Amniotic stem cell (primary cell): ENCODE measurements around the gene COL25A1.

Experiments
- DNase-seq: peaks from one replicate; lab custom pipeline; 2025; lab: John Stamatoyannopoulos, UW

COL25A1 gene

DNA sequence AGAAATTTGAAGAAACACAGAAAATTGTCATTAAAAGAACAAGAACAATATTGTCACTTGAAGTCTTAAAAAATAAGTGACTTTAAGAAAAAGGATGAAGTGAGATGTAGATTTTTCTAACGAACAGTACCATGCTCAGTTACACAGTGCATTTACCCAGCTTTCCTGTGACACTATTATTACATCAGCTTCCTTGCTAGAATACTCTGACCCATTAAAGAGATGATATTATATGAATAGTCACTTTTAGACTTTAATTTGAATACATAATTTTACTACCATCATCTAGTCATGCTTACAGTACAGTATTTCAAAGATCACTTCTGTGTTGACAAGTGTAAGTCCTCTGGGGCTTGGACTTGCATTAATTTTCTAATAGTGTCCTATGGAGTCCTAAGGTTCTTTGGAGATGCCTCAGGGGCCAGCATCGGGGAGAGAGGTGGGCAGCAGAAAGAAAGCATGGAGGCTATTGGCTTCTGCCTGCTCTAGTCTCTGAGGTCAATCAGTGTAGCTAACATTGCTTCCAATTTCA, 10.7 kb downstream of the COL25A1 start:
- DNase-seq, result no peak

DNA sequence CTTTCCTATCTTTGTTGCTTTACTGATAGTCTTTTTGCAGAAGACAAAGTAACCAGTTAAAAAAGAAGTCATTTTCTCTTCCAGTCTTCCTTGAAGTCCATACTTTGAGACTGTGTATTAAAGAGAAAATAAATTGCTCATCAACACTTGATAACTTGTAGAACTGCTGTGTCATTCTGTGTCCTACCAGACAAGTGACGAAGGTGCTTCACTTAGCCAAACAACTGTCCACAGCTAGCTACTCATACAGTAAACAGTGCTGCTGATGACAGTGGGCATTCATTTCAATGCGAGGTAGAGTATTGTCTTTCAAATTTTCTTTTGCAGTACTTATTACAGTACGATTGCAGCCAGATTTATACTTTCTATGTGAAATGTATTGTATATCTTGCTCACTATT, 11.5 kb downstream of the COL25A1 start:
- DNase-seq, result no peak

DNA sequence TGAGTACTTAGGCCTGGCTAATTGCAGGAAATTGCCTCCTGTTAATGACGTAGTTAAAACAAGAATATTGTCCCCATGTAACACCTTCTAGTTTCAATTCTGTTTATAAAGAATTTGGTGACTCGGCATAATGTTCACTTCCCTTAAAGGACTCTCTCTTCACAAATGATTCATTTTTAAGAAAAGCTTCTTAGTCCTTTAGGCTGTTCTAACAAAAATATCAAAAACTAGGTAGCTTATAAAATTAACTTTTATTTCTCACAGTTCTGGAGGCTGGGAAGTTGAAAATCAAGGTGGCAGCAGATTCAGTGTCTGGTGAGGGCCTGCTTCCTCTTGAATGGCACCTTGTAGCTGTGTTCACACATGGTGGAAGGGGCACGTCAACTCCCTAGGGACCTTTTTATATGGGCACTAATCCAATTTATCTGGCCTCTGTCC, 23.8 kb downstream of the COL25A1 start:
- no peak for DNase-seq

DNA sequence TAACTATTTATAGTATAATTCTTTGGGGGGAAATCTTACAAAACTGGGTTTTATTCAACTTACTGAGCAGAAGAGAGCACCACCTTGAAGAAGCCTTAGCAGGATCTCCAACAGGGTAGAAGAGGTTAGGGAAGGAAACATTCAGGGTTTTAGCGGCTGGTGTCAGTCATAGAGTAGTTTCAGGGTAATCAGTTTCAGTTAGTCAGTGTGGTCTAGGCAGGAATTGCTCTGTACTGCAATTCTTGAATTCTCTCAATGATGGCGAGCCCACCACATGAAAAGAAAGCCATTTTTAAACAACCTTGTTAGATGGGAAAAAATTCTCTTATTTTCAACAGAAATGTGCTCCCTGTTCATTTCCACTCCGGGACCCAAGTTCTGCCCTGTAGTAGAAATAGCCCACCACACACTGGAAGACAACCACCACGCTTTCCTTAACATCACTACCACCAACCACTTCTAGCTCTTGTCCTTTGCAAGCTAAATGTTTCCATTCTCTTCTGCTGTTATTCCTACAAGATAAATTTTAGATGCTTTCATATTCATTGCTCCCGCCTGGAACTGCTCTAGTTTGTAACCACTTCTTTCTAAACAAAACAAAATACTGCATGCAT, 25.9 kb downstream of the COL25A1 start:
- DNase-seq, result no peak

DNA sequence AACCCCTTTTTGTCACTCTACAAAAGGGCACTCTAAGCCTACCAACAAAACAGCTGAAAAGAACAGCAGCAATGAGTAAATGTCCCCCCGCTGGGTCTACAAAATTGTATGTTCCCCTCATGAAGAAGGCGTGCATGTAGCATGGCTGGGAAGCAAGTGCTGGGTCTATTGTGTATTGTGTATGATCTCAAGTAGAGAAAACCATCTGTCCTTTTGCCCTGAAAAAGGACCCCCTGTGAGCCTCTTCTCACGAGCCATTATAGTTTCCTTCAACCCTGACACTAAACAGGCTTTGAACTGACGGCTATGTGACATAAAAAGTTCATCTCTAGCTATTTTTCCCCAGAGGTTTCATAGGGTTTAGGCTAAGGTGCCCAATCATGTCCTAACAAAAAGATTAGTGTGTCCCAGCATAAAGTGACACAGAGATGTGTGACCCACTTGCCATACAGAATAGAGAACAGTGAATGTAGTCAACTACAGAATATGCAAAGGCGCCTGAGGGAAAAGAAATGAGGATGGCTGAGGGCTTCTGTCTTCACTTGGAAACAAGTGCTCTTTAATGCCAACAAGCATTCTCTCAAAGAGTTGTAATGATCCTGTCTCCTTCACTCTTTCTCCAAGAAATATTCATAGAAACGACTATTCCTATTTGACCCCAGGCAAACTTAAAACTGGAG, 27.3 kb downstream of the COL25A1 start:
- no peak for DNase-seq

DNA sequence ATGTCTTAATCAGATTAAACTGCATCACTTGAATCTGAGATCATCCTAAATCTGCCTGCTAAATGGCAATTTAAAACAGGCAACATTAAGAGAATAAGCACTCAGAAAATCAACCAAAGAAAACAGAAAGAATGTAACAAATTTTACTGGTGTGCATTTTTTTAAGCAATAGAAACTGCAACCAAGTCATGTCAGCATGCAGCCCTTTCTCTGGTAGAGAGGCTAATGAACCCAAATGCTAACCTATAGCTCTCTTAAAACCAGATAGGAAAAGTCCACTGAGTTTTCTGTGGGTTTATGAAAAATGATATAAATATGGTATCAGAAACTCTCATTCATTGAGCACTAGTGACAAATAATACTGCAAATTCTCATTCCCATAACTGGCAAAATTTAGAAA, 35.6 kb downstream of the COL25A1 start:
- DNase-seq, result no peak

DNA sequence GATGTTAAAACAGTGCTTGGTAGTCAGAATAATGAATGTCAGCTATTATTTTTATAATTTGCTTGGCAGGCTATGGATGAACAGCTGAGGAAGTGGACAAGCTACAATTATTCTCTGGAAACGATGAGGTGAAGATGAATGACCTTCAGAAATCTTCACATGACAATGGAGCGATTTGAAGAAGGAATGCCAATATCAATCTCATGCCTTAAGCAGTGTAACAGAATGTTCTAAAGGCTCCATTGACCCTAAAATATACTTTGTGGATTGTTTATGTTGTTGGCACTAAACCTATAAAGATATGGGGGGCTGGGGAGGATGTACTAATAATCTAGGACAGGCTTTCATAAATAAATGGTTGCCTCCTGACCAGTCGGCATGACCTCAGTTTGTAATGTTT, 36.2 kb downstream of the COL25A1 start:
- DNase-seq, result no peak

DNA sequence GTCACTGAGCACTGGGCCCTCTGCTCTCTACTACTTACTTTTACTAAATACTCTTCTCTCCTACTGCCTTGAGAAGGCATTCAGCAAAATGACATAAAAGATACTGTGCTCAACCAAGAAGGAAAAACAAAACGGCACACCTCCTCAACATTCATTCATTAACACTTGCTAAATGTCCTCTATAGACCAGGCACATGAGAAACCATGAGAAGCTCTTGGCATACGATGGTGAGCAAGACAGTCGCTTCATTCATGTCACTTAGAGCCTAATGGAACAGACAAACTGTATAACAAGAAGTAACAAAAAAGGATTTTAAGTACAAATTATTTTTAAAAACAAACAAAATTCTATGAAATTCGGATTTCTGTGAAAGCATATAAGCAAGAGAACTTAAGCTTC, 38.7 kb downstream of the COL25A1 start:
- no peak for DNase-seq

DNA sequence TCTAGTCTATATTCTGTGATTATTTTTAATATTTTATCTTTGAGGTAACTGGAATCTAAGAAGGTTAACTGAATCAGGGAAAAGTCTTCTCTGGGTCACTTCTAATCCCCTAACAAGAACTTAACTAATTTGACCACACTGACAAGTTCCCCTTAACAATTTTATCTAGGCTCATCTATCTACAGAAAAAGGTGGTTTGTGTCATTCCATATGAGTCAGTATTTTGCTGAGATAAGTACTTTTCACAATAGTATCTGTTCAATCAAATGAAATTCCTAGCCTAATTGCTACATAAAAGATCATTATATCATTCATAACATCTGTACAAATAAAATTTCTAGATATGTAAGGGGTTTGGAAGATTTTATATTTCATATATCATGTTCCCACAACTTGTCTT, 45.6 kb downstream of the COL25A1 start:
- no peak for DNase-seq

DNA sequence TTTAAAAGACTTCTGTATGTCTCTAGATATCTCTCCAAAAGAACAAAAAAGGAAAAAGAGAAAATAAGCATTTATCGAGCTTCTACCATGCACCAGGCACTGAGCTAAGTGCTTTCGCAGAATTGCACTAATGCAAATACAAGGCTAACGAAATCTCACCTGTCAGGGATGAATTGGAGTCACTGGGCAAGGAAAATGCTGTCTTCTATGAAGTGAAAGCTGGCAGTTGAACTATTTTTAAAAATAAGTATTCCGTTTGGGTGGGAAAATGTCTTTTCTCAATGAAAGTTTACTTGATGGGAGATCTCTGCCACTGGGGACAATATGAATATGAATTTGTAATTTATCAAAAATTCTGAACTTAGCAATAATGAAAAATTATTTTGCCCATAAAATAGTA, 47.6 kb downstream of the COL25A1 start:
- DNase-seq, result no peak

DNA sequence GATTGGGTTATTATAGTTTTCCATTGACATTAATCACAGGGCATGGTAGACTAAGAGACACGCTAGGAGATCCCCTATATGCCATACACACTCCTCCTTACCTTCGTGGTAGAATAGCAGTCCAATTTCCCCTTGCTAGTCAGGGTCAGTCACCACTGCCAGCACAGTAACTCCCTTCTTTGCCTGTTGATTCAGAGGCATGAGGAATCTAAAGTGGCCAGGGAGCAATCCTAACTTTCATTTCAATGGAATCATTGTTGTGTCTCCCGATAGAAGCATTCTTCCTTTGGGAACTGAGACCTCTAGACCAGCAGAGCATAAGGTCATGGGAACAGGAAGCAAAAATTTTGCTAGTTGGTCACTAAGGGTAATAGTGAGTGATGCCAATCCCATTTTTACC, 51.1 kb downstream of the COL25A1 start:
- DNase-seq, result no peak

DNA sequence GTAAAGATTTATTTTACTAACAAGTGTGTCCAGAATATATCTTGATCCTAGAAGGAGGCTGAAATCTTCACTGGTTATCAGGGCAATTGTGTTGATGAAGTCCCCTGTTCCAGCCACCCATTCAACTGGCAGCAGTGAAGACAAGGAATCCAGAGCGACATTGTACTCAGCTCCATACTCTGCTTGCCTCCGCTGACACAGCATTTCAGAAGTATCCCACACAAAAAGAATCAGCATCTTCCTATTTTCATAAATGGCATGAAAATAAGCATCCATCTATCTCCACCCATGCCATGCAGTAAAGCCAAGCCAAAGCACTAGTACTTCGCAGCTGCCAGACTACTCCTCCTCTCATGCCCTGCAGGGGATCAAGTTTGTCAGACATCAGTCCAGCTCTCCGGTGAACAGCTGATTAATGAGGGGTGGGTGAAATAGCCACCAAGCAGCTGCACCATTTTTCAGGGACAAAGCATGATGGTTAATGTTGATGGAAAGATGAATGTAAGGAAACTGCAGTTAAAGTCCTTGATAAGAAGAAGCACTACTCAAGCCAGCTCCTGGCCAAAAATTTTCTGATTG, 54.0 kb downstream of the COL25A1 start:
- no peak for DNase-seq

DNA sequence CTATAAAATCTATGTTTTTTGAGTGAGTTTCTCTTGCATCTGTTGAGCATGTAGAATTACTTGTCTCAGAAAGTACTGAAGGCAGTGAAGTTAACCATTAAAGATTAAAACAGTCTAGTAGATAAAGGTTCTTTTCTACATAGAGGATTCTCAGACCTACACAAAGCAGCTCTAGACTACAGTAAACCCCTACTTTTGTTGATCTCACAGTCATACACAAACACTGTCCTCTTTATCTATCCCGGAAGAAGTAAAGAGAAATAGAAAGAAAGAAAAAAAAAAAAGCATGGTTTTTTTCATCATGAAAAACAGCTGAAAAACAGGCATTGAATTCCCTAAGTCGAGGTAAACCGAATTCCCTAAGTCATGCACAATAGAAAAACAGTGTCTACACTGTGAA, 58.6 kb downstream of the COL25A1 start:
- DNase-seq, result no peak

DNA sequence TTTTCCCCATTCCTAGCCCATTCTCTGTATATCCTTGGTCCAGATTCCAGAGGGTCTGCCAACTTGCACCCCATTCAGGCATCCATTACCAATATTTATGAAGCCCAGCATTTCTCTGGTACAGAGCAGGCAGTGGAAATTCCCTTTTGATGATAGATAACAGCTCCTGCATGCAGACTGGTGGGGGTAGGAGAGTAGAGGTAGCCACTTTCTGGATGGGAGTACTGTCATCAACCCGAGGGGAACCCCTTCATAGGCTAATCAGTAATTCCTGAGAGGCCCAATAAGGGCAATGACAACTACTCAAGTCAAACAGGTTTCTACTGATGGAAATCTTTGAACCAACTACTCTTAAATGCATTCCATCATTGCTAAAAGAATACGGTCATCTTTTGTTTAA, 63.7 kb downstream of the COL25A1 start:
- DNase-seq, result no peak

DNA sequence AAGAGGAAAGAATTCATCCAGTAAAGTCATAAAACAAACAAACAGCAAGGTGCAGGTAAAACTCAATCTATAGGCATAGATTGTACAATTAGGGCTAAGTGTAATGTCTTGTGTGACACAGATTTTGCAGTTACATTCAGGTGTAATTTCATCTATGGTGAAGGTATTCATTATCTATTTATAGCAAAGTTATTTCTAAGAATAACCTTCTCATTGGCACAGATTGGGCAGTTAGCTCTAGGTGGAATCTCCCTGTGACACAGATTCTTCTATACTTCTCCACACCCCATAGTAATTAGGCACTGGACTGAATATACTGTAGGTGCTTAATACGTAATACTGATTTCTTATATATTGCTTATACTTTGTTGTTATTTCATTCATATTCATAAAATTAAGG, 66.8 kb downstream of the COL25A1 start:
- DNase-seq, result no peak

DNA sequence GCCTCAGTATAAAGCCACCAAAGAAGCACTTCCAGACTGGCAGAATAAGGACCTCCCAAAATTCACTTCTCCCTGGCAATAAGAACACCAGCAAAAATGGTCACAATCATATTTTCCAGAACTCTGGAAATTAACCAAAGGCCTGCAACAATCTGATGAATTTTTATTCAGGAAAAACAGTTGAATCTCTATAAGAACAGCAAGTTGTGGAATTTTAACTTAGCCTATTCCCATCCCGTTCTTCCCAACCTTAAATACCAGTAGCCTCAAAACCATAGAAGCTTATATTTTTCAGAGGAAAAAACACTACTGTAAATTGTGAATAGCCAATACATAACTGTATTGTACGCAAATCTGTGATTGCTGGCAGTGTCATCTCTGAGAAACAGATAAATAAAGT, 67.9 kb downstream of the COL25A1 start:
- no peak for DNase-seq

DNA sequence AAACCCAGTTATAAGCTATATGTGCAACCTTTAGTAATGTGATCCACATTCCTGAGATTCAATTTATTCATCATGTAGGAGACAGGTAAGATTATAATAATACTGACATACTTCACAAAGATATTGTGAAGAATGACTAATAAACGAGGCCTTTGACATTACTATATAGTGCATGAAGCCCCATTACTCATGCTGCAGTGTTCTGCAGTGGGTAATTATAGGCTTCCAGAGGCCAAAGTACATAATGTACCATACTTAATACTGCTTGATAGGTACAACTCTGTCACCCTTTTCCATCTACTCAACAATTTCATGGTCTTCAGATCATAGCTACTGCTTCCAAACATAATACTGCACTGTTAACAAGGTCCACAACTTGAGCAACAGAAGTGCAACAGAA, 68.9 kb downstream of the COL25A1 start:
- no peak for DNase-seq

DNA sequence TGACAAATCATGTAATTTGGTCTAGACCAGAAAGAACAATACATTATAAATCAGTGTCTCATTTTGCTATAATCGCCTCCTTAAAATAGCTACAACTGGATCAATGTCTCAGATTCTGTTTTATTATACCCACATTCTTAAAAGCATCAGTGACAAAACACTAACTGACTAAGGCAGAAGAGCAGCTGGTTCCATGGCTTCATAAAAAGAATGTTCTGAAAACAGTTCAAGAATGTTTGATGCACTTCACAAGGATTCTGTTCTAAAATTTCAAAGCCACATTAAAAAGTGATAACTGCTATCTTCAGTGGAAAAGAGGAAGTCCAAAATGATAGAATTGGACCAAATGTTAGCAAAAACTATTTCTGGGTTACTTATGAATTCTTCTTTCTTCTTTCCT, 69.8 kb downstream of the COL25A1 start:
- DNase-seq, result no peak

DNA sequence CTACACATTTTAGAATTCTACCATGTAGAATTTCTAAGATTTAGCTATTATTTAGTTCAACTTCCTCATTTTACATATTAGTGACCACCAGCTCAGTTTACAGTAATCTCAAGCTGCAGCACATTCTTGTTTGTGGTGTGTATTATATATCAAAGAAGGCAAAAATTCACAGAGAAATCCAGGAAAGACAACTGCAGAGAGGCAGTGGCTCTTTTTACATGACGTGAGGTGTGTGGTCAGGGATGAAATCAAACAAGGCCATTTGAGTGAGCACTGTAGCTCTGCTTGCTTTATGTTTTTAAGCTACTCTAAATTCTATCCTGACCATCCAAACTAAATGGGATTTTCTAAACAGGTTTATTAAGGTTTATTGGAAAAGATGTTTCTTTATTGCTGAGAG, 71.1 kb downstream of the COL25A1 start:
- no peak for DNase-seq

DNA sequence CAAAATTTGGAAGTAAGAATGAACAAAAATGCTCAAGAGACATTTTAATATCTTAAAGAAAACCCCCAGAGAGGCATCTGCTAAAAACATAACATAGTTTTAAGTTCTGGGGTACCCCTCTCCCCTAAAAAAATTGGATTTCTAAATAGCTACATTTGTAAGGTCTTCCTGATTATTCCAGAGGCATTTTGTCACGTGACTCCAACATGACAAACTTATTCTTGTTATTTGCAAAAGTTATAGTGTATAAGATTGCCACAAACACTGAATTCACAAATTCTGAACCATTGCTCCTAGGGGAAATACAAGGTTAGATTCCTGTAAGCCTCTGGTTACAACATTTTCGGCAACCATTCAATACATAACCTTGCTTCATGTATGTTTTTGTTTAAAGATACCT, 73.4 kb downstream of the COL25A1 start:
- no peak for DNase-seq

DNA sequence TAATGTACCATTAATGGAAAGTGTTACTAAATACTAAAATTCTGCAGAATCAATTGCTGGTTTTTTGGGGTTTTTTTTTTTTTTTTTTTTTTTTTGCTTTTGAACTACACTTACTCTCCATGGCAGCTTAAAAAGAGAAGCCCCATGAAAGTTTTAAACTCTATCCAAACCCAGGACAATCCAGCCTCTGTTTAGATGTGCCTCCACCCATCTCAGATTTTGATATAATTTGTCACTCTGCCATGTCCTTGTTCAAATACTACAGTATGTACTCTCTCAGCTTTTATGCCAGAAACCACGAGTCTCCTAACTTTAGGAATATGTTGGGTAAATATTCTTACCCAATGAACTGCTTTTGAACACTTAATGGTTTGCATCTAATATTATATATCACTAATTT, 84.2 kb downstream of the COL25A1 start:
- DNase-seq, result no peak

DNA sequence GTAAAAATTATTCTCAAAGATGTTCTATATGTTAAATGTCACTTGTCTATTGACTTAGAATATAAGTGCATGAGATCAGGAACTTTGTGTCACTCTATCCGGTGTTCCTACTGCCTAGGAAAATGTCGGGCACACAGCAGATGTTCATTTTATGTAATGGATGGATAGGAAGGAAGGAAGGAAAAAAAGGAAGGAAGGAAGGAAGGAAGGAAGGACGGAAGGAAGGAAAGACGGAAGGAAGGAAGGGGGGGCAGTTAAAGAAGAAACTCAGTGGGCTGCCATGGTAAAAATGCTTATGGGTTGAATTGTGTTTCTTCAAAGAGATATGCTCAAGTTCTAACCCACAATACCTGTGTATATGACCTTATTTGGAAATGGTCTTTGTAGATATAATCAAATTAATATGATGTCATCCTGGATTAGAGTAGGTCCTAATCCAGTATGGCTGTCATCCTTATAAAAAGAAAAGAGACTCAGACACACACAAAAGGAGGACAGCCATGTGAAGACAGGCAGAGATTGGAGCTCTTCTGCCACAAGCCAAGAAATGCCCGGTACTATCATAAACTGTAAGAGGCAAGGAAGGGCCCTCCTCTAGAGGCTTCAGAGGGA, 86.3 kb downstream of the COL25A1 start:
- DNase-seq, result no peak

DNA sequence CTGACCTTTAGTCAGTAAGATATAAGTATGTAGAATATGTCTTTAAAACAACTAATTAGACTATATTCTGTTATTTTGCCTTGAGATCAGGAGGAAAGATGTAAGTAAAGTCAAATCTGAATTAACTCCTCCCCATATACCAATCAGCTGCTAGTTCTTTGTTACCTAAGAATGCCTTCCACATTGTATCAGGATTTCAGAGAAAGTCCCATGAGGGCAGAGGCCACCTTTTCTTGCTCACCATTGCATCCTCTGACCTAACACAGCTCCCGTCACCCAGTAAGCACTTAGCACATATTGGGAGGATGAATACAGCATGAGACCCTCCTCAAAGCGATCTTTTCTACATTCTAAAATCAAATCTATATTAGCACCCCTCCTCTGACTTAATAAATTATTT, 87.0 kb downstream of the COL25A1 start:
- no peak for DNase-seq
